PC-3 (cell line): Measurements from ENCODE around the gene GPA33. TPM values are rescaled to one million over a fixed set of nuclear protein-coding genes. Genes with fewer than 3 reads are reported as not detected.

Source experiments
- ATAC-seq: fragments of 200-7000 bp; cut with Tn5 transposase; 2 replicates; pipeline ENCODE4 v1.9.1; 2020; ENCODE audit warnings: mild to moderate bottlenecking, moderate library complexity
- BruUV-seq: library from RNA; stranded (reverse); fragments of 400-500 nt; replicated peaks from 2 replicates; lab custom pipeline; 2021; lab: Mats Ljungman, UMichigan
- CTCF ChIA-PET: fragments of 300-600 bp; sonication (Branson Sonifier 250); formaldehyde crosslinking; loops from one replicate; lab custom pipeline; 2022; ENCODE audit warnings: antibody characterized with exemption; lab: Charles Lee
- POLR2A ChIA-PET: fragments of 300-600 bp; sonication (Branson Sonifier 250); formaldehyde crosslinking; loops from one replicate; lab custom pipeline; 2022; ENCODE audit warnings: antibody characterized with exemption; ENCODE audit not compliant: unreplicated experiment; lab: Charles Lee
- DNase-seq: peaks from one replicate; pipeline ENCODE4 v3.0.0-alpha.2; 2015
- H2AFZ ChIP-seq: fragments of 300-600 bp; sonication (generic); 2 replicates; pipeline ENCODE4 v1.6.0; 2016; ENCODE audit warnings: antibody characterized with exemption, low read length
- H3F3A ChIP-seq: fragments of 300-600 bp; sonication (generic); one replicate; pipeline ENCODE4 v1.6.0; 2017; ENCODE audit warnings: antibody characterized with exemption, low read length, control low read depth, mild to moderate bottlenecking; ENCODE audit not compliant: unreplicated experiment
- H3K27ac ChIP-seq: fragments of 300-600 bp; sonication (generic); 2 replicates; pipeline ENCODE4 v1.5.1; 2016; ENCODE audit warnings: mild to moderate bottlenecking, low read length
- H3K27me3 ChIP-seq: fragments of 300-600 bp; sonication (generic); 2 replicates; pipeline ENCODE4 v1.6.1; 2016; ENCODE audit warnings: low read length, mixed read lengths
- H3K36me3 ChIP-seq: fragments of 300-600 bp; sonication (generic); 2 replicates; pipeline ENCODE4 v1.6.1; 2016; ENCODE audit warnings: low read depth, mixed run types, low read length, mixed read lengths
- H3K4me1 ChIP-seq: fragments of 300-600 bp; sonication (generic); 2 replicates; pipeline ENCODE4 v1.5.1; 2016; ENCODE audit warnings: low read length; ENCODE audit not compliant: insufficient read depth
- H3K4me2 ChIP-seq: fragments of 300-600 bp; sonication (generic); 2 replicates; pipeline ENCODE4 v1.6.0; 2016; ENCODE audit warnings: low read length
- H3K4me3 ChIP-seq: fragments of 300-600 bp; sonication (generic); 2 replicates; pipeline ENCODE4 v1.5.1; 2016; ENCODE audit warnings: mild to moderate bottlenecking, low read length, mixed read lengths
- H3K79me2 ChIP-seq: fragments of 300-600 bp; sonication (generic); 2 replicates; pipeline ENCODE4 v1.6.1; 2017; ENCODE audit warnings: low read length, mixed read lengths
- H3K9ac ChIP-seq: fragments of 300-600 bp; sonication (generic); 2 replicates; pipeline ENCODE4 v1.6.0; 2016; ENCODE audit warnings: mild to moderate bottlenecking, low read length
- H3K9me2 ChIP-seq: fragments of 300-600 bp; sonication (generic); replicated peaks from 2 replicates; pipeline ENCODE4 v1.6.1; 2016; ENCODE audit warnings: mixed run types, low read length, mixed read lengths
- H3K9me3 ChIP-seq: fragments of 300-600 bp; sonication (generic); 2 replicates; pipeline ENCODE4 v1.6.1; 2016; ENCODE audit warnings: low read length, mixed read lengths
- H4K20me1 ChIP-seq: fragments of 300-600 bp; sonication (generic); 2 replicates; pipeline ENCODE4 v1.6.1; 2016; ENCODE audit warnings: low read length, mixed read lengths
- CTCF ChIP-seq: fragments of 300-600 bp; sonication (generic); conservative IDR thresholded peaks from 2 replicates; pipeline ENCODE4 v1.5.1; 2017; ENCODE audit warnings: antibody characterized with exemption, low read depth, mild to moderate bottlenecking, low read length
- EZH2 ChIP-seq: fragments of 300-600 bp; sonication (generic); IDR thresholded peaks from one replicate; pipeline ENCODE4 v1.6.1; 2017; ENCODE audit warnings: antibody characterized with exemption, mild to moderate bottlenecking, low read length; ENCODE audit not compliant: unreplicated experiment
- EZH2phosphoT487 ChIP-seq: fragments of 300-600 bp; sonication (generic); IDR thresholded peaks from 2 replicates; pipeline ENCODE4 v1.6.1; 2018; ENCODE audit warnings: mild to moderate bottlenecking, antibody characterized with exemption, low read length, borderline replicate concordance
- intact Hi-C: fragments of 100-400 bp; cut with micrococcal nuclease; formaldehyde crosslinking; loops from 2 replicates; pipeline ENCODE4 v1.9.0; 2023
- total RNA-seq: library from RNA; depleted of rRNA; stranded (reverse); fragments of >200 nt; gene quantifications from 2 replicates; pipeline ENCODE4 v1.2.3, GENCODE V29; 2014

The GPA33 gene
- total RNA-seq, 1 experiment from 2014 or later, result 0.04 TPM

- Histone ChIP-seq H3K9ac (no peak overlapping the region), H3K9me2 (no peaks in the 10 kb centered on the region), H3K4me1 (no peaks in the 10 kb centered on the region), H2AFZ (no peak overlapping the region), H3K36me3 (no peaks in the 10 kb centered on the region), H3K27ac (no peak overlapping the region), H3K9me3 (no peaks in the 10 kb centered on the region), H3K4me2 (no peak overlapping the region), H4K20me1 (no peaks in the 10 kb centered on the region), H3K4me3 (no peak overlapping the region), H3K79me2 (no peaks in the 10 kb centered on the region), H3K27me3 (peaks cover 80% of the 10 kb centered on the region), H3F3A (no peaks in the 10 kb centered on the region)
- DNase-seq (no peak), ATAC-seq (no peak)
- TF ChIP-seq EZH2phosphoT487, result no peak
- TF ChIP-seq EZH2, result no peak
- TF ChIP-seq CTCF, result no peak
- no TSS peak for BruUV-seq
- CTCF ChIA-PET, result no interaction called here
- intact Hi-C loops, result no loop called here
- POLR2A ChIA-PET, result no interaction called here
Observed at GRCh38 chr1:167012570-167012969, 77.6 kb downstream of the GPA33 start.

- BruUV-seq, result no TSS peak
- Histone ChIP-seq H3K27me3 (peaks cover 86% of the 10 kb centered on the region), H3K79me2 (no peaks in the 10 kb centered on the region), H3K4me2 (no peak overlapping the region), H3K4me1 (no peaks in the 10 kb centered on the region), H3F3A (no peaks in the 10 kb centered on the region), H3K36me3 (no peaks in the 10 kb centered on the region), H3K4me3 (no peak overlapping the region), H3K9ac (no peak overlapping the region), H3K9me3 (no peaks in the 10 kb centered on the region), H3K9me2 (no peaks in the 10 kb centered on the region), H3K27ac (no peak overlapping the region), H4K20me1 (no peaks in the 10 kb centered on the region), H2AFZ (no peak overlapping the region)
- no peak for TF ChIP-seq EZH2
- no peak for TF ChIP-seq EZH2phosphoT487
- TF ChIP-seq CTCF, result no peak
- intact Hi-C loops, result no loop called here
- ChIA-PET POLR2A (no interaction called here), CTCF (no interaction called here)
- ATAC-seq, result no peak
- no peak for DNase-seq
Observed at GRCh38 chr1:167011560-167012191, 78.5 kb downstream of the GPA33 start.

- Histone ChIP-seq H3K4me2 (no peak overlapping the region), H3K9me3 (peaks cover 4% of the 10 kb centered on the region; the same call in 1 of the 2 replicates), H4K20me1 (no peaks in the 10 kb centered on the region), H3K36me3 (no peaks in the 10 kb centered on the region), H3F3A (no peaks in the 10 kb centered on the region), H3K27ac (no peak overlapping the region), H2AFZ (no peak overlapping the region), H3K4me1 (no peaks in the 10 kb centered on the region), H3K9me2 (no peaks in the 10 kb centered on the region), H3K4me3 (no peak overlapping the region), H3K27me3 (peaks cover 61% of the 10 kb centered on the region), H3K79me2 (no peaks in the 10 kb centered on the region), H3K9ac (no peak overlapping the region)
- CTCF ChIA-PET, result no interaction called here
- DNase-seq (no peak), ATAC-seq (no peak)
- intact Hi-C loops, result no loop called here
- TF ChIP-seq CTCF (no peak), EZH2phosphoT487 (no peak), EZH2 (no peak)
- POLR2A ChIA-PET, result interaction anchor here (0.5 kb wide), 1 partner anchor 34 kb away, joined by 3 read pairs; no protein-coding TSS in a partner anchor
- BruUV-seq, result no TSS peak
Observed at GRCh38 chr1:167003711-167004110, 86.5 kb downstream of the GPA33 start.
